Measurements from ENCODE around the gene KRTAP19-1. TPM values are rescaled to one million over a fixed set of nuclear protein-coding genes. Genes with fewer than 3 reads are reported as not detected.

KRTAP19-1 gene
- total RNA-seq, 4 donors from 2014 or later, result 0.59 to 18.3 TPM; not detected in 2

DNA sequence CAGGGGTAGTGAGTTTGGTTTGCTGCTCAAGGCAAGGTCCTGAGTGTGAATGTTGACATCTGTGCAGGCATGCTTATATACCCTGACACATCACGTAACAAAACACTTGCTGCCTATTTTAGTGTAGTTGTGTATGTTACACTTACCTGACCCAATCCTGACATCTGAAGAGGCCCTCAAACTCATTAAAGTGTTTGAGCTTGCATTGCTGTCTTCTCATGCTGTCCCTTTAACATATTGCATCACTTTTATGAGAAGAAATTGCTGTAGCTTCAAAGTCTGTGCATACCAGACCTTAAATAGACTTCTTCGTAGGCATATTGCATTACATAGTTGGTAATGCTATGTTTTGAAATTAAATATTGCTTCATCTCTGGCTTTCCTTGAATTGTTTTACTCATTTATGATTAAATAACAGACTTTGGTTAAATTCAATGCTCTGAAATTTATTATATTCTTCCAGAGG is 11.8 kb upstream of the KRTAP19-1 start, which contains the start of gene KRTAP19-3:
TSS of gene KRTAP19-3 (minus strand) at position 51 of the 466 bp plus-strand sequence. CDS start 56 bp downstream, outside the sequence.
- no peak within 1 kb of the TSS for H3K4me3 ChIP-seq (ENCODE audit: low read depth, poor library complexity, severe bottlenecking)
- DNase-seq (ENCODE audit: low spot score in 2 of 2), result no peak
- intact Hi-C loops (cut with DNase I; ENCODE audit: low total_unique reads), result no loop called here
- TF ChIP-seq, protein P1, sequence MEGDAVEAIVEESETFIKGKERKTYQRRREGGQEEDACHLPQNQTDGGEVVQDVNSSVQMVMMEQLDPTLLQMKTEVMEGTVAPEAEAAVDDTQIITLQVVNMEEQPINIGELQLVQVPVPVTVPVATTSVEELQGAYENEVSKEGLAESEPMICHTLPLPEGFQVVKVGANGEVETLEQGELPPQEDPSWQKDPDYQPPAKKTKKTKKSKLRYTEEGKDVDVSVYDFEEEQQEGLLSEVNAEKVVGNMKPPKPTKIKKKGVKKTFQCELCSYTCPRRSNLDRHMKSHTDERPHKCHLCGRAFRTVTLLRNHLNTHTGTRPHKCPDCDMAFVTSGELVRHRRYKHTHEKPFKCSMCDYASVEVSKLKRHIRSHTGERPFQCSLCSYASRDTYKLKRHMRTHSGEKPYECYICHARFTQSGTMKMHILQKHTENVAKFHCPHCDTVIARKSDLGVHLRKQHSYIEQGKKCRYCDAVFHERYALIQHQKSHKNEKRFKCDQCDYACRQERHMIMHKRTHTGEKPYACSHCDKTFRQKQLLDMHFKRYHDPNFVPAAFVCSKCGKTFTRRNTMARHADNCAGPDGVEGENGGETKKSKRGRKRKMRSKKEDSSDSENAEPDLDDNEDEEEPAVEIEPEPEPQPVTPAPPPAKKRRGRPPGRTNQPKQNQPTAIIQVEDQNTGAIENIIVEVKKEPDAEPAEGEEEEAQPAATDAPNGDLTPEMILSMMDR (IDR thresholded peaks at IDR 0.05), result no peak
- no peak for TF ChIP-seq POLR2A (IDR thresholded peaks at IDR 0.05)
- 67 to 80% methylated on average over 2 of the region's 2 CpGs for WGBS, 2 donors

DNA sequence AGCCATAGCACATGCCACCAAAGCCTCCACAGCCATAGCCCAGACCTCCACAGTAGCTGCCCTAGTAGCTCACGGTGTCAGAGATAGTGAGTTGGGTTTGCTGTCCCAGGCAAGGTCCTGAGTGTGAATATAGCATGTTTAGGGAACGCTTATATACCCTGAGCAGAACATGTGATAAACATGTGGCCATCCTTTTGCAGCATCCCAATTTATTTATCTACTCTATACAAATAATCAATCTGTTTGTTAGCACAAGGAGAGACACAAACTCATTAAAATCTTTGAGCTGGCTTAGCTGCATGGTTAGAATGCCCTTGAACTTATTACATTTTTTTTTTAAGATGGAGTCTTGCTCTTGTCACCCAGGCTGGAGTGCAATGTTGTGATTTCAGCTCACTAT is 7.2 kb upstream of the KRTAP19-1 start, which contains the start of gene KRTAP19-2:
TSS of gene KRTAP19-2 (minus strand) at position 101 of the 400 bp plus-strand sequence. CDS start at position 13, 88 bp downstream.
- DNase-seq (ENCODE audit: low spot score in 2 of 2), result no peak
- H3K4me3 ChIP-seq (ENCODE audit: low read depth, poor library complexity, severe bottlenecking), result no peak within 1 kb of the TSS
- 84 to 100% methylated on average over 1 to 2 of the region's 2 CpGs for WGBS, 2 donors
- TF ChIP-seq POLR2A (IDR thresholded peaks at IDR 0.05), result no peak
- TF ChIP-seq, protein P1 (IDR thresholded peaks at IDR 0.05), result no peak
- intact Hi-C loops (cut with DNase I; ENCODE audit: low total_unique reads), result no loop called here

- WGBS, 2 donors, result 73 to 90% methylated on average over 2 of the region's 2 CpGs
- H3K4me3 ChIP-seq (ENCODE audit: low read depth, poor library complexity, severe bottlenecking), result no peak overlapping the region
- TF ChIP-seq POLR2A (IDR thresholded peaks at IDR 0.05), result no peak
- TF ChIP-seq, protein P1 (IDR thresholded peaks at IDR 0.05), result no peak
- intact Hi-C loops (cut with DNase I; ENCODE audit: low total_unique reads), result no loop called here
- no peak for DNase-seq (ENCODE audit: low spot score in 2 of 2)
These were observed 6.0 kb upstream of the KRTAP19-1 start for GRCh38 chr21:30486180-30486579.

- 40 to 51% methylated on average over 2 of the region's 2 CpGs for WGBS, 2 donors
- intact Hi-C loops (cut with DNase I; ENCODE audit: low total_unique reads), result no loop called here
- no peak for DNase-seq (ENCODE audit: low spot score in 2 of 2)
- TF ChIP-seq, protein P1 (IDR thresholded peaks at IDR 0.05), result no peak
- no peak for TF ChIP-seq POLR2A (IDR thresholded peaks at IDR 0.05)
- H3K4me3 ChIP-seq (ENCODE audit: low read depth, poor library complexity, severe bottlenecking), result no peak overlapping the region
These were observed 2.0 kb upstream of the KRTAP19-1 start for GRCh38 chr21:30482130-30482529.

GRCh38 chr21:30479259-30479658 is 908 bp downstream of the KRTAP19-1 start:
- 69 to 75% methylated on average over 4 of the region's 4 CpGs for WGBS, 2 donors
- intact Hi-C loops (cut with DNase I; ENCODE audit: low total_unique reads), result no loop called here
- TF ChIP-seq, protein P1 (IDR thresholded peaks at IDR 0.05), result no peak
- TF ChIP-seq POLR2A (IDR thresholded peaks at IDR 0.05), result no peak
- no peak overlapping the region for H3K4me3 ChIP-seq (ENCODE audit: low read depth, poor library complexity, severe bottlenecking)
- DNase-seq (ENCODE audit: low spot score in 2 of 2), result no peak

DNA sequence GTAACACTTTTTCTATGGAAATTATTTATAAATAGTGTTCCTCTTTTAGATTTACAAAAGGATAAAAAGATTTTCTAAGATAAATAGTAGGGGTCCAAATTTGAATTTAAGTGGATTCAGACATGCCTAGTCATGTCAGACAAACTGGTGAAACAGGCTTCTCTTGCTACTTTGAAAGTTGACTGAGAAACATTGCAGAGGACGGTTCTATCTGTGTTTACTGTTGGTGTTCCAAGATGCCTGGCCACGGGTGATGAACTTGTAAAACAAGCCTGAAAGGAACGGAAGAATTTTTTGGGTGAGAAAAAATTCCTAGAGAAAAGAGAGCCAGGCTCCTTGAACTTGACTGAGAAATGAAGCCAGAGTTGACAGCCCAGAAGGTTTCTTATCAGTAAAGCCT is 2.2 kb downstream of the KRTAP19-1 start:
- TF ChIP-seq, protein P1 (IDR thresholded peaks at IDR 0.05), result no peak
- no peak for TF ChIP-seq POLR2A (IDR thresholded peaks at IDR 0.05)
- WGBS, 2 donors, result 26 to 43% methylated on average over 3 of the region's 3 CpGs
- no peak for DNase-seq (ENCODE audit: low spot score in 2 of 2)
- intact Hi-C loops (cut with DNase I; ENCODE audit: low total_unique reads), result no loop called here
- no peak overlapping the region for H3K4me3 ChIP-seq (ENCODE audit: low read depth, poor library complexity, severe bottlenecking)

Measured in lower leg skin (tissue), 4 donors.